H1 (cell line): Measurements from ENCODE around the gene PRKD1.

Source experiments
- ASH2L ChIP-seq: fragments of 200-600, 300-600 bp; sonication (generic); IDR thresholded peaks from one replicate; pipeline ENCODE4 v1.7.1; 2017; ENCODE audit warnings: low read length
- SP1 ChIP-seq: IDR thresholded peaks from 2 replicates; pipeline ENCODE4 v1.6.1; 2011; ENCODE audit warnings: low read depth, low read length
- TF ChIP-seq, protein P1 (sequence below), 3 experiments: IDR thresholded peaks; 1 replicate in 2 of 3; 2 replicates in 1 of 3; pipeline versions ENCODE4 v1.5.1 to v1.6.1; 2011; ENCODE audit warnings: low read length in 3 of 3, mild to moderate bottlenecking in 3 of 3, inconsistent platforms in 2 of 3, low read depth in 1 of 3, moderate library complexity in 1 of 3; ENCODE audit not compliant: insufficient read depth in 1 of 3; ENCODE audit errors: control extremely low read depth in 1 of 3

DNA sequence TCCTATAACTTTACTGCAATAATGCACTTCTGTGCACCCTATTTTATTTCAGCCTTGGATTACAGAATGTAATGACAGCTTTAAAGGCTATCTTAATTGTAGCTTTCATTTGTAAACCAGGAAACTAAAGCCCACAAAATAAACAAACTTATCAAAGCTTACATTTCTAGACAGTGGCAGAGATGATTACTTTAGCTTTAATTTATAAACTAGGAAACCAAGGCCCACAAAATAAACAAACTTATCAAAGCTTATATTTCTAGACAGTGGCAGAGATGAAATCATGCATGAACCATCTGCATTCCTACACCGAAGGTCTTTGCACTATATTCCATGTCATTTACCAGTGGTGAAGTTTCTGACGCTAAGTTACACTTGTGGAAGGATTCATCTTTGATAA lies 74.4 kb downstream of the PRKD1 start:
- TF ChIP-seq, protein P1, sequence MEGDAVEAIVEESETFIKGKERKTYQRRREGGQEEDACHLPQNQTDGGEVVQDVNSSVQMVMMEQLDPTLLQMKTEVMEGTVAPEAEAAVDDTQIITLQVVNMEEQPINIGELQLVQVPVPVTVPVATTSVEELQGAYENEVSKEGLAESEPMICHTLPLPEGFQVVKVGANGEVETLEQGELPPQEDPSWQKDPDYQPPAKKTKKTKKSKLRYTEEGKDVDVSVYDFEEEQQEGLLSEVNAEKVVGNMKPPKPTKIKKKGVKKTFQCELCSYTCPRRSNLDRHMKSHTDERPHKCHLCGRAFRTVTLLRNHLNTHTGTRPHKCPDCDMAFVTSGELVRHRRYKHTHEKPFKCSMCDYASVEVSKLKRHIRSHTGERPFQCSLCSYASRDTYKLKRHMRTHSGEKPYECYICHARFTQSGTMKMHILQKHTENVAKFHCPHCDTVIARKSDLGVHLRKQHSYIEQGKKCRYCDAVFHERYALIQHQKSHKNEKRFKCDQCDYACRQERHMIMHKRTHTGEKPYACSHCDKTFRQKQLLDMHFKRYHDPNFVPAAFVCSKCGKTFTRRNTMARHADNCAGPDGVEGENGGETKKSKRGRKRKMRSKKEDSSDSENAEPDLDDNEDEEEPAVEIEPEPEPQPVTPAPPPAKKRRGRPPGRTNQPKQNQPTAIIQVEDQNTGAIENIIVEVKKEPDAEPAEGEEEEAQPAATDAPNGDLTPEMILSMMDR (IDR thresholded peaks at IDR 0.05; ENCODE audit: control extremely low read depth in 1 of 3, insufficient read depth in 1 of 3, low read depth in 1 of 3, low read length in 3 of 3) = no peak
- TF ChIP-seq ASH2L = no peak
- TF ChIP-seq SP1 = no peak
